WERI-Rb-1 (cell line): ENCODE results near the gene PAIP2B.

ENCODE experiments used
- DNase-seq: peaks from one replicate; pipeline ENCODE4 v3.0.0-alpha.2; 2020
- H3K27ac ChIP-seq: fragments of 250-450 bp; sonication (Bioruptor Pico); 2 replicates; pipeline ENCODE4 v1.5.1; 2020; ENCODE audit warnings: mild to moderate bottlenecking, moderate library complexity
- H3K27me3 ChIP-seq: fragments of 250-450 bp; sonication (Bioruptor Pico); 2 replicates; pipeline ENCODE4 v1.5.1; 2021; ENCODE audit warnings: mild to moderate bottlenecking, low read depth, moderate library complexity; ENCODE audit not compliant: insufficient read depth, severe bottlenecking
- H3K36me3 ChIP-seq: fragments of 250-450 bp; sonication (Bioruptor Pico); 2 replicates; pipeline ENCODE4 v1.5.1; 2020; ENCODE audit warnings: mild to moderate bottlenecking, moderate library complexity
- H3K4me3 ChIP-seq: 2 replicates; pipeline ENCODE4 v1.5.1; 2011; ENCODE audit warnings: low read depth, mild to moderate bottlenecking, control low read depth, low read length
- H3K9me3 ChIP-seq: fragments of 250-450 bp; sonication (Bioruptor Pico); 2 replicates; pipeline ENCODE4 v1.5.1; 2021; ENCODE audit warnings: mild to moderate bottlenecking, moderate library complexity; ENCODE audit not compliant: severe bottlenecking
- CTCF ChIP-seq: IDR thresholded peaks from 2 replicates; pipeline ENCODE4 v1.5.1; 2011; ENCODE audit warnings: low read depth, mild to moderate bottlenecking, control low read depth, inconsistent platforms, low read length

Gene PAIP2B

DNA sequence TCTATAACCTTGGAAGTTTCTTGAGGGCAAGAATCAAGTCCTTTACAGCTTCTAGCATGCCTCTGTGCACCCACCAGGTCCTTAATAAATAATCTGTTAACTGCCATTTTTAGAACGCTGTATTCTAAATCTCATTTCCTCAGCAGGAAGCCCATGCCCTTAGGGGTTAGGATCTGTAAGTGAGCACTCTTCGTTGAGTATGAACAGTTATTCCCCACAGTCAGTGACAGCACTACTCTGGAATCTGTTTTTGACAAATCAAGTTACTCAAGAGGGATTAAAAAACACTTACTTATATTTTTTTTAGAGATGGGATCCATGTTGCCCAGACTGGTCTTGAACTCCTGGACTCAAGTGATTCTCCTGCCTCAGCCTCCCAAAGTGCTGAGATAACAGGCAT lies 14.6 kb downstream of the PAIP2B start:
- H3K9me3 ChIP-seq = no peaks in the 10 kb centered on the region
- no peak for TF ChIP-seq CTCF
- no peaks in the 10 kb centered on the region for H3K36me3 ChIP-seq
- no peaks in the 10 kb centered on the region for H3K27me3 ChIP-seq
- H3K4me3 ChIP-seq = no peak overlapping the region
- H3K27ac ChIP-seq = no peak overlapping the region
- no peak for DNase-seq

GRCh38 chr2:71210292-71210691 lies 16.6 kb downstream of the PAIP2B start:
- H3K9me3 ChIP-seq = no peaks in the 10 kb centered on the region
- TF ChIP-seq CTCF = no peak
- H3K36me3 ChIP-seq = no peaks in the 10 kb centered on the region
- DNase-seq = no peak
- H3K27ac ChIP-seq = no peak overlapping the region
- H3K27me3 ChIP-seq = no peaks in the 10 kb centered on the region
- H3K4me3 ChIP-seq = no peak overlapping the region

DNA sequence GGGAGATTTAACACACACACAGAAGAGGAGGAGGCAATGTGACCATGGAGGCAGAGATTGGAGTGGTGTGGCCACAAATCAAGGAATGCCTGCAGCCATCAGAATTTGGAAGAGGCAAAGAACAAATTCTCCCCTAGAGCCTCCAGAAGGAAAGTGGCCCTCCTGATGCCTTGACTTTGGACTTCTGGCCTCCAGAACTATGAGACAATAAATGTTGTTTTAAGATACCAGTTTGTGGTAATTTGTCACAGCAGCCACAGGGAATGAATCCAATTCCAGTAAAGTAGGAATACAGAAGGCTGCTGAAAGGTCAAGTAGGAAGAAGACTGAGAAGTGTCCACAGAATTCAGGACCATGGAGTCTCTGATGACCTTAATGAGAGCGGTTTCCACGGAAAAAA lies 18.1 kb downstream of the PAIP2B start:
- no peaks in the 10 kb centered on the region for H3K36me3 ChIP-seq
- no peak overlapping the region for H3K27ac ChIP-seq
- H3K27me3 ChIP-seq = no peaks in the 10 kb centered on the region
- no peaks in the 10 kb centered on the region for H3K9me3 ChIP-seq
- DNase-seq = no peak
- no peak for TF ChIP-seq CTCF
- no peak overlapping the region for H3K4me3 ChIP-seq

GRCh38 chr2:71207601-71208000 lies 19.3 kb downstream of the PAIP2B start:
- no peaks in the 10 kb centered on the region for H3K36me3 ChIP-seq
- TF ChIP-seq CTCF = no peak
- H3K4me3 ChIP-seq = no peak overlapping the region
- H3K27ac ChIP-seq = no peak overlapping the region
- DNase-seq = no peak
- no peaks in the 10 kb centered on the region for H3K27me3 ChIP-seq
- no peaks in the 10 kb centered on the region for H3K9me3 ChIP-seq

GRCh38 chr2:71206271-71206670 lies 20.6 kb downstream of the PAIP2B start:
- DNase-seq = no peak
- no peak overlapping the region for H3K27ac ChIP-seq
- TF ChIP-seq CTCF = no peak
- no peaks in the 10 kb centered on the region for H3K9me3 ChIP-seq
- no peaks in the 10 kb centered on the region for H3K27me3 ChIP-seq
- no peak overlapping the region for H3K4me3 ChIP-seq
- H3K36me3 ChIP-seq = no peaks in the 10 kb centered on the region

DNA sequence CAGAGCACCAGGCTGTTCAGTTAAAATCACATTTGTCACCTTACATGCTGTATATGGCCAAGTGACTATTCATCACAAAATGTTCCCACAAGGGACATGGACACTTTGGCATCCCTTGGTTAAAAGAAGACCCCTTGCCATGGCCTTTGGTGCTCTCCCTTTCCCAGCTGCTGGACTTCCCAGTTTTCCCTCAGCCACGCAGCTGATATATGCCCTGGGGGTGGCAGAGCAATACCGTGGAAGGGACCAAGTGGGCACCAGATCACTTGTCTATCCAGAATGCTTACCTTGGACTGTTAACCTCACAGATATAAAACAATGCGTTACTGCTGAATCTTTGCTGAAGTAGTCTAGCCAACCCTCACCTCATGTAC lies 35.3 kb downstream of the PAIP2B start:
- Histone ChIP-seq H3K36me3 (no peaks in the 10 kb centered on the region), H3K27ac (no peak overlapping the region), H3K4me3 (no peak overlapping the region), H3K9me3 (no peaks in the 10 kb centered on the region), H3K27me3 (no peaks in the 10 kb centered on the region)
- no peak for DNase-seq
- TF ChIP-seq CTCF = no peak
